OCI-LY3 (cell line): Measurements from ENCODE around the gene ADCY6.

Source experiments
- CTCF ChIP-seq: fragments of 200-600, 300-600 bp; sonication (generic); IDR thresholded peaks from 2 replicates; pipeline ENCODE4 v1.5.1; 2014; ENCODE audit warnings: antibody characterized with exemption, low read length, low read depth
- EZH2phosphoT487 ChIP-seq: fragments of 200-600 bp; shearing (Covaris generic); IDR thresholded peaks from 2 replicates; pipeline ENCODE4 v1.6.1; 2018; ENCODE audit warnings: antibody characterized with exemption, mixed run types, low read depth

- TF ChIP-seq CTCF, result no peak
- TF ChIP-seq EZH2phosphoT487, result no peak
Observed at GRCh38 chr12:48781750-48782456, 7.0 kb downstream of the ADCY6 start.
